B cell (primary cell): Measurements from ENCODE around the gene CDC42BPA. TPM values are rescaled to one million over a fixed set of nuclear protein-coding genes. Genes with fewer than 3 reads are reported as not detected.

Experiments used
- ATAC-seq: fragments of 200-7000 bp; cut with Tn5 transposase; one replicate; pipeline ENCODE4 v1.10.0; 2021; ENCODE audit warnings: low read depth, mild to moderate bottlenecking, moderate number of reproducible peaks, moderate library complexity
- CTCF ChIA-PET: fragments of 350-600 bp; sonication (Branson Sonifier 250); formaldehyde crosslinking; loops from one replicate; lab custom pipeline; 2021; ENCODE audit warnings: antibody characterized with exemption, inconsistent platforms; lab: Charles Lee
- POLR2A ChIA-PET: fragments of 350-600 bp; sonication (Branson Sonifier 250); formaldehyde crosslinking; loops from one replicate; lab custom pipeline; 2021; ENCODE audit warnings: antibody characterized with exemption; lab: Charles Lee
- DNase-seq: peaks from one replicate; pipeline ENCODE4 v3.0.0; 2013
- H2AFZ ChIP-seq: 2 replicates; pipeline ENCODE4 v1.6.1; 2012; ENCODE audit warnings: mild to moderate bottlenecking, low read depth, low read length; ENCODE audit not compliant: insufficient read depth, poor library complexity, severe bottlenecking
- H3K27ac ChIP-seq, 2 donors: 1 replicate in 1 of 2; 2 replicates in 1 of 2; pipeline ENCODE4 v1.5.1; 2012 to 2013; ENCODE audit warnings: low read length in 2 of 2, mild to moderate bottlenecking in 2 of 2, moderate library complexity in 1 of 2
- H3K27me3 ChIP-seq, 4 experiments: fragments of 200-600 bp in 1 of 4; sonication (generic) in 1 of 4; replicated peaks in 1 of 4; 1 replicate in 2 of 4; 2 replicates in 2 of 4; pipeline versions ENCODE4 v1.6.1 to v1.7.0; 2013 to 2016; ENCODE audit warnings: low read length in 3 of 4, mild to moderate bottlenecking in 2 of 4, mixed read lengths in 1 of 4, moderate library complexity in 1 of 4; ENCODE audit not compliant: insufficient read depth in 4 of 4, control insufficient read depth in 3 of 4; ENCODE audit errors: control extremely low read depth in 1 of 4
- H3K36me3 ChIP-seq, 2 experiments: replicated peaks in 1 of 2; 1 replicate in 1 of 2; 2 replicates in 1 of 2; pipeline versions ENCODE4 v1.6.1 to v1.7.1; 2013; ENCODE audit warnings: low read length in 1 of 2; ENCODE audit not compliant: insufficient read depth in 2 of 2, control insufficient read depth in 1 of 2; ENCODE audit errors: control extremely low read depth in 1 of 2, extremely low read depth in 1 of 2
- H3K4me1 ChIP-seq, 2 donors: fragments of 200-600 bp in 1 of 2; sonication (generic) in 1 of 2; 1 replicate in 1 of 2; 2 replicates in 1 of 2; pipeline versions ENCODE4 v1.5.1 to v1.6.1; 2013 to 2017; ENCODE audit warnings: low read length in 2 of 2; ENCODE audit not compliant: control insufficient read depth in 2 of 2, insufficient read depth in 2 of 2
- H3K4me2 ChIP-seq: replicated peaks from 2 replicates; pipeline ENCODE3; 2012; ENCODE audit warnings: mild to moderate bottlenecking, low read depth, low read length; ENCODE audit not compliant: poor library complexity, severe bottlenecking
- H3K4me3 ChIP-seq, 5 experiments: fragments of 200-600 bp in 1 of 5; sonication (generic) in 1 of 5; 1 replicate in 3 of 5; 2 replicates in 2 of 5; pipeline versions ENCODE4 v1.5.1 to v1.7.0; 2011 to 2016; ENCODE audit warnings: low read length in 4 of 5, mild to moderate bottlenecking in 4 of 5, low read depth in 2 of 5, control low read depth in 1 of 5, moderate library complexity in 1 of 5; ENCODE audit not compliant: insufficient read depth in 1 of 5; ENCODE audit errors: control extremely low read depth in 1 of 5, extremely low read depth in 1 of 5
- H3K79me2 ChIP-seq: fragments of 200-600 bp; sonication (generic); one replicate; pipeline ENCODE4 v1.6.0; 2016; ENCODE audit warnings: low read length; ENCODE audit not compliant: control insufficient read depth, insufficient read depth
- H3K9ac ChIP-seq: fragments of 200-600 bp; sonication (generic); 2 replicates; pipeline ENCODE4 v1.6.1; 2017; ENCODE audit warnings: mild to moderate bottlenecking, low read length, moderate library complexity
- H3K9me3 ChIP-seq, 3 donors: one replicate each; pipeline versions ENCODE4 v1.6.1 to v1.7.1; 2013; ENCODE audit warnings: low read length in 2 of 3; ENCODE audit not compliant: control insufficient read depth in 2 of 3, insufficient read depth in 1 of 3; ENCODE audit errors: control extremely low read depth in 1 of 3
- H4K20me1 ChIP-seq: 2 replicates; pipeline ENCODE4 v1.6.0; 2012; ENCODE audit warnings: mild to moderate bottlenecking, low read length; ENCODE audit not compliant: insufficient read depth, control insufficient read depth, poor library complexity, severe bottlenecking
- H3K27ac Mint-ChIP-seq: one replicate; pipeline ENCODE4 v1.8.0; 2021; ENCODE audit warnings: mixed read lengths
- H3K27me3 Mint-ChIP-seq: one replicate; pipeline ENCODE4 v1.8.0; 2021; ENCODE audit warnings: mixed read lengths
- H3K4me1 Mint-ChIP-seq: one replicate; pipeline ENCODE4 v1.8.0; 2021; ENCODE audit warnings: mixed read lengths
- H3K4me3 Mint-ChIP-seq: one replicate; pipeline ENCODE4 v1.8.0; 2021; ENCODE audit warnings: mixed read lengths
- H3K9me3 Mint-ChIP-seq: one replicate; pipeline ENCODE4 v1.8.0; 2022; ENCODE audit warnings: mixed read lengths; ENCODE audit not compliant: insufficient read depth
- CTCF ChIP-seq: fragments of 200-600 bp; IDR thresholded peaks from one replicate; pipeline ENCODE4 v1.8.0; 2022; ENCODE audit warnings: antibody characterized with exemption, mild to moderate bottlenecking
- EZH2 ChIP-seq: IDR thresholded peaks from 2 replicates; pipeline ENCODE4 v1.6.1; 2012; ENCODE audit warnings: borderline replicate concordance, low read depth, mild to moderate bottlenecking, moderate library complexity, low read length; ENCODE audit not compliant: insufficient read depth, poor library complexity, severe bottlenecking
- WGBS: methylation state at CpG from one replicate; pipeline ENCODE4 v1.1.5; 2013; ENCODE audit warnings: missing lambda C conversion rate; ENCODE audit not compliant: insufficient coverage; 5-methylcytosine and 5-hydroxymethylcytosine counted together
- intact Hi-C: fragments of 100-400 bp; cut with micrococcal nuclease; formaldehyde crosslinking; loops from one replicate; pipeline ENCODE4 v1.10.0; 2022
- polyA plus RNA-seq: library from polyadenylated mRNA; depleted of rRNA; stranded (reverse); fragments of >200 nt; gene quantifications from 2 replicates; pipeline ENCODE4 v1.2.3, GENCODE V29; 2012
- total RNA-seq, 2 donors: library from RNA; stranded (reverse); fragments of 120-200 nt in 1 of 2; gene quantifications; 1 replicate in 1 of 2; 2 replicates in 1 of 2; pipeline versions ENCODE4 v1.2.3 to v1.2.4, GENCODE V29; 2013 to 2022

CDC42BPA gene
- total and polyA plus RNA-seq, 2 donors (not counting 1 experiment from before 2014, with no cell fraction given) = 0.04 to 0.69 TPM

- Mint-ChIP-seq H3K4me3 (no peak overlapping the region), H3K27ac (no peak overlapping the region), H3K9me3 (no peaks in the 10 kb centered on the region), H3K27me3 (peaks cover 5% of the 10 kb centered on the region), H3K4me1 (peaks cover 10% of the 10 kb centered on the region)
- H3K27me3 ChIP-seq = no peaks in the 10 kb centered on the region
- ChIA-PET POLR2A (no interaction called here), CTCF (no interaction called here)
- no peaks in the 10 kb centered on the region for H3K9me3 ChIP-seq
- no peak overlapping the region for H3K4me2 ChIP-seq
- H4K20me1 ChIP-seq = no peaks in the 10 kb centered on the region
- TF ChIP-seq CTCF = no peak
- TF ChIP-seq EZH2 = no peak
- H3K4me1 ChIP-seq = peaks cover 9% of the 10 kb centered on the region in 2 donors
- no peaks in the 10 kb centered on the region for H3K79me2 ChIP-seq
- no peak overlapping the region for H2AFZ ChIP-seq
- no peak overlapping the region for H3K27ac ChIP-seq
- ATAC-seq = no peak
- H3K36me3 ChIP-seq = no peaks in the 10 kb centered on the region
- intact Hi-C loops = no loop called here
- no peak for DNase-seq
- H3K9ac ChIP-seq = no peak overlapping the region
- H3K4me3 ChIP-seq = no peak overlapping the region
- WGBS = 94% methylated on average over 18 of the region's 18 CpGs
Measured at GRCh38 chr1:226994586-226995364, 323.5 kb downstream of the CDC42BPA start.

DNA sequence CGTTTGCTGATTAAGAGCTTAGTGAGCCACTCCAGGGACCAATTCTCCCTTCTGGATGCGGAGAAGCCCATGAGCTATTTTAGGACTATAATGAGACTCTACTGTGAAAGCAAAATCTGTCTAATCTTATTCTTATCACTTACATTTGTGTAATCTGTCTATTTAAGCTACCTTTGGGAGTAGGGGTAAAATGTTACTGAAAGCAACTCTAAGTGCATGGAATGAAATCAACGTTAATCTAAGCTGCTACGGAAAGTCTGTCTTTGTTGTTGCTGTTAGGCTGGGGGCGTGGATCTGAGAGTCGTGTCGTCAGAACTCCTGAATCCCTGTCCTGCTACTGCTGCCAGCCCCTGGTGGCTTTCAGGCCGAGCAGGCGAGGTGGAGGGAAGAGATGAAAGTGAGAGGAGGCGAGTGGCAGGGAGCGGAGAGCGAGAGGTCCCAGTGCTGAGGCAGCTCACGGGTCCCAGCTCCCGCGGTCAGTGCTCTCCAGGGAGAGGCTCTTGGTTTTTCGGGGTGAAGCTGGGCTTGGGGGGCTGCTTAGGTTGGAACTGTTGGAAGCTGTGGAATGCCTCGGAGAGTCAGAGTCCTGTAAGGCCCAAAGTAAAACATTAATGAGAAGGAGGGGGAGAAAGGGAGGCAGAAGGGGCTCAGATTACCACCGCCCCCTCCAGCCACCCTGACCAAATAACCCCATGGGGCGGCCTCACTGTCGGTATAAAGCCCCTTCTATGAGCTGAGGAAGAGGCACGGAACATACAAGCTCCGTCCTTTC, 324.3 kb downstream of the CDC42BPA start:
- Histone ChIP-seq H3K9ac (no peak overlapping the region), H3K36me3 (no peaks in the 10 kb centered on the region), H3K9me3 (no peaks in the 10 kb centered on the region), H3K4me2 (no peak overlapping the region), H3K27me3 (no peaks in the 10 kb centered on the region), H2AFZ (no peak overlapping the region), H3K4me1 (peaks cover 17% of the 10 kb centered on the region in 2 donors), H3K27ac (no peak overlapping the region), H3K79me2 (no peaks in the 10 kb centered on the region), H3K4me3 (no peak overlapping the region), H4K20me1 (no peaks in the 10 kb centered on the region)
- peaks cover 18% of the 10 kb centered on the region for H3K4me1 Mint-ChIP-seq
- intact Hi-C loops = no loop called here
- ChIA-PET CTCF (no interaction called here), POLR2A (no interaction called here)
- no peaks in the 10 kb centered on the region for H3K9me3 Mint-ChIP-seq
- peaks cover 5% of the 10 kb centered on the region for H3K27me3 Mint-ChIP-seq
- no peak overlapping the region for H3K27ac Mint-ChIP-seq
- no peak overlapping the region for H3K4me3 Mint-ChIP-seq
- no peak for DNase-seq
- 97% methylated on average over 18 of the region's 22 CpGs for WGBS
- no peak for ATAC-seq
- no peak for TF ChIP-seq CTCF
- TF ChIP-seq EZH2 = no peak
